DMS53 treated with DMSO at 0.1 percent for 48 hours (cell line): ENCODE data around the gene CRYGN.

Experiments
- DNase-seq: peaks from one replicate; lab custom pipeline; 2025; ENCODE audit not compliant: unreplicated experiment; lab: John Stamatoyannopoulos, UW

Gene CRYGN

GRCh38 chr7:151381348-151382078 is 58.4 kb downstream of the CRYGN start:
- no peak for DNase-seq

GRCh38 chr7:151381098-151381347 is 58.9 kb downstream of the CRYGN start:
- DNase-seq: no peak

- no peak for DNase-seq
Measured at GRCh38 chr7:151380199-151381097, 59.5 kb downstream of the CRYGN start.

GRCh38 chr7:151379534-151380198 is 60.3 kb downstream of the CRYGN start:
- DNase-seq: no peak

- no peak for DNase-seq
Measured at GRCh38 chr7:151379193-151379520, 60.8 kb downstream of the CRYGN start.
